ENCODE results near the gene ZNF761. TPM values are rescaled to one million over a fixed set of nuclear protein-coding genes. Genes with fewer than 3 reads are reported as not detected.
"Not testable (repeated sequence)": the region's sequence is repeated elsewhere in the genome, so short reads cannot be mapped to it uniquely, and the experiment has no call there.

The ZNF761 gene
- total RNA-seq = 12.1 and 12.2 TPM in 2 replicates

DNA sequence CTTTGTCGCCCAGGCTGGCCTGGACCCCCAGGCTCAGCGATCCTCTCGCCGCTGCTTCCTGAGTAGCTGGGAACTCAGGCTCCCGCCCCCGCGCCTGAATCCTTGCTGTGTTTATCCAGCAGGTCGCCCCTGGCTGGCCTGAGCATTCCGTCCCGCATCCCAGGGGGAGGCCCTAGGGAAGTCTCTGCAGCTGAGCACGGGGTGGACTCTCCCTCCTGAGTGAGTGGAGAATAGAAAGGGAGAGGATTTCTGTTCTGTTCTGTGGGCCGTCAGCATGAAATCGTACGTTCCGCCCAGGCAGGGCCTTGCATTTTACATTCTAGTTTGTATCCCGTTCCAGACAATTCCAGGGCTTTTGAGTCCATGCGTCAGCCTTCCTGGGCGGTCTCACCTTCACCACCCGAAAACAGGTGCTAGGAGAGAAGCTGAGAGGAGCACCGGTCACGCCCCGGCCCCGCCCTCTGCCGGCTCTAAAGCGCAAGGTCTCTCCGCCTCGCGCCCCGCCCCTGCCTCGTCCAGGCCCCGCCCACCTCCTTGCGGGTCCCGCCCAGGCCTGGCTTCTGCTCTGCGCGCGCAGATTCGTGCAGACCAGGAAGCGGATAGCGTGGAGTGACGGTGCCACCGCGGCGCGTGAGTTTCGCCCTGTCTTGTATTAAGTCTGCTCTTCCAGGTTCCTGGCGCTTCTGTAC lies at the start of gene ZNF761:
Gene ZNF761, plus strand, starts transcription at position 586 of the 689 bp plus-strand sequence. CDS start 15,285 bp downstream, outside the sequence.
- no peaks in the 10 kb centered on the region for H3K27me3 Mint-ChIP-seq (ENCODE audit: low read depth)
- DNase-seq (ENCODE audit: low spot score) = peak; percentile 96
- peaks cover 42% of the 10 kb centered on the region for H3K36me3 Mint-ChIP-seq (ENCODE audit: low read depth)
- peaks cover 14% of the 10 kb centered on the region for H3K4me1 Mint-ChIP-seq (ENCODE audit: low read depth)
- peak within 1 kb of the TSS; percentile 94 for H3K4me3 Mint-ChIP-seq (ENCODE audit: low read depth)
- peaks cover 19% of the 10 kb centered on the region for H3K9me3 Mint-ChIP-seq
- peak within 1 kb of the TSS; percentile 87 for H3K27ac Mint-ChIP-seq
- intact Hi-C loops (cut with micrococcal nuclease) = loop anchor here (1.0 to 5.0 kb wide), 5 partner anchors 34 to 469 kb away; partner anchors contain the start of genes ZNF765, ZNF813 and ZNF816

DNA sequence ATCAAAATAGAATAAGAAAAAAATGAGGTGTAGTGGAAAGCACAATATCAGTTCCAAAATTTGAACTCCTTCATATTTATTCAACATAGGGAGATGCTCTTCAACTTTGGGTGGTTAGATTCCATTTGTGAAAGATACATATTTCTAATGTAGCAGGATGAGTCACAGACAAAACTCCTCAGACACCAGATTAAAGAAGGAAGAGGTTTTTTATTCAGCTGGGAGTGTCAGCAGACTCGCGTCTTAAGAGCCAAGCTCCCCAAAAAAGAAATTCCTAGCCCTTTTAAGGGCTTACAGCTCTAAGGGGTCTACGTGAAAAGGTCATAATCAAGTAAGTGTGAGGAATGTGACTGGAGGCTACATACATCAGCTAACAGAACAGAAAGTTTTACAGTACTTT lies 43.6 kb upstream of the ZNF761 start:
- H3K27me3 Mint-ChIP-seq (ENCODE audit: low read depth) = no peaks in the 10 kb centered on the region
- peaks cover 74% of the 10 kb centered on the region for H3K9me3 Mint-ChIP-seq
- no peak for DNase-seq (ENCODE audit: low spot score)
- H3K27ac Mint-ChIP-seq = no peak overlapping the region
- H3K36me3 Mint-ChIP-seq (ENCODE audit: low read depth) = peaks cover 44% of the 10 kb centered on the region
- intact Hi-C loops (cut with micrococcal nuclease) = no loop called here
- no peak overlapping the region for H3K4me3 Mint-ChIP-seq (ENCODE audit: low read depth)
- no peaks in the 10 kb centered on the region for H3K4me1 Mint-ChIP-seq (ENCODE audit: low read depth)

DNA sequence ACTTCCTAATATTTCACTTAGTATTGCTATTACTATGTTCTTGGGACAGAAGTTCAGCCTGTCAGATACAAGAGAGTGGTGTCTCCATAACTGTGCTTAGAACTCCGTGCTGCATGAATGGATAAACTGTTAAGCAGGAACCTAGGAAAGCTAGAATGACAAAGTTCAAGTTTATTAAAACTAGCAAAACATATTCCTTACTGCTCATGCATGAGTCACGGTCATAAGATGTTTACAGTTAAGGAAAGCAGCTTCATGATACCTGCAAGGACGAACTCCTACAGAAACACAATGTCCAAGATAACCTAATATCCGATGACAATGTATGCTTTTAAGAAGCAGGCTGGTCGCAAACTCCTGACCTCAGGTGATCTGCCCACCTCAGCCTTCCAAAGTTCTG lies 42.9 kb upstream of the ZNF761 start:
- H3K27ac Mint-ChIP-seq = no peak overlapping the region
- H3K4me3 Mint-ChIP-seq (ENCODE audit: low read depth) = no peak overlapping the region
- no peaks in the 10 kb centered on the region for H3K27me3 Mint-ChIP-seq (ENCODE audit: low read depth)
- H3K4me1 Mint-ChIP-seq (ENCODE audit: low read depth) = peaks cover 2% of the 10 kb centered on the region
- peaks cover 74% of the 10 kb centered on the region for H3K9me3 Mint-ChIP-seq
- DNase-seq (ENCODE audit: low spot score) = no peak
- H3K36me3 Mint-ChIP-seq (ENCODE audit: low read depth) = peaks cover 40% of the 10 kb centered on the region
- intact Hi-C loops (cut with micrococcal nuclease) = no loop called here

DNA sequence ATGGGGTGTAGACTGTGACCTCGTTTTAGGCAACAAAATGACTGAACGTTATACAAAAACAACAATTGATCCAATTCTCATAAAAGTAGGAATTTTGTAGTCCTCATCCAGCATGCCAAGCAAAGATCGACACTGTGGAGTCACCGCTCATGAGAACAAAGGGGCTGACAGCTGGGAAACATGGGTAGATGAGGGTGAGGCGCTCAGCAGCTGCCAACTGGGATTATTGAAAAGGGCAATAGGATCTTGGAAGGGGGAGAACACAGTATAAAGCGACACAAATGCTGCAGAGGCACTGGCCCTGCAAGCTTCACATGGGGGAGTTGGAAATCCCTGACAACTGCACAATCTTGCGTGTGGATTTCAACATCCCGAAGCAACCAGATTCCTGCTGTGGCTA lies 42.2 kb upstream of the ZNF761 start:
- peaks cover 70% of the 10 kb centered on the region for H3K9me3 Mint-ChIP-seq
- DNase-seq (ENCODE audit: low spot score) = no peak
- no peak overlapping the region for H3K4me3 Mint-ChIP-seq (ENCODE audit: low read depth)
- intact Hi-C loops (cut with micrococcal nuclease) = no loop called here
- no peaks in the 10 kb centered on the region for H3K27me3 Mint-ChIP-seq (ENCODE audit: low read depth)
- H3K4me1 Mint-ChIP-seq (ENCODE audit: low read depth) = peaks cover 3% of the 10 kb centered on the region
- H3K36me3 Mint-ChIP-seq (ENCODE audit: low read depth) = peaks cover 39% of the 10 kb centered on the region
- no peak overlapping the region for H3K27ac Mint-ChIP-seq

DNA sequence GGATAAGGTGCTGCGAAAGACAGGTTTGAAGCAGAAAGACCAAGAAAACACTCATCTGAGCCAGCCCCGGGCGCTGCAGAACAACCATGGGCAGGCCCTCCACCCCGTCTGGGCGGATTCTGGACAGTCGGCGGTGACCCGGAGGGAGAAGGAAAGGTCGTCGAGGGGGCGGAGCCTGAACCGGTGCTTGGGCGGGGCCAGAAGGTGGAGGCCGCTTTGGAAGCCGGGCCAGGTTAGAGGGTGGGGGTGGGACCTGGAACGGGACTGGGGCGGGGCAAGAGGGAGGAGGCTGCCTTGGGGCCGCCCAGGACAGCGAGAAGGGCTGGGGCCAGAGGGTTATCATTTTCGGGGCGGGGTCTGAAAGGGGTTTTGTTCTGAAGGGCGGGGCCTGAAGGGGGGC lies 41.8 kb upstream of the ZNF761 start:
- no peaks in the 10 kb centered on the region for H3K27me3 Mint-ChIP-seq (ENCODE audit: low read depth)
- DNase-seq (ENCODE audit: low spot score) = no peak
- no peak overlapping the region for H3K4me3 Mint-ChIP-seq (ENCODE audit: low read depth)
- H3K9me3 Mint-ChIP-seq = peaks cover 66% of the 10 kb centered on the region
- H3K27ac Mint-ChIP-seq = no peak overlapping the region
- H3K4me1 Mint-ChIP-seq (ENCODE audit: low read depth) = peaks cover 6% of the 10 kb centered on the region
- intact Hi-C loops (cut with micrococcal nuclease) = loop anchor here (10.0 kb wide), 1 partner anchor 445 kb away; no protein-coding TSS in a partner anchor
- H3K36me3 Mint-ChIP-seq (ENCODE audit: low read depth) = peaks cover 38% of the 10 kb centered on the region

DNA sequence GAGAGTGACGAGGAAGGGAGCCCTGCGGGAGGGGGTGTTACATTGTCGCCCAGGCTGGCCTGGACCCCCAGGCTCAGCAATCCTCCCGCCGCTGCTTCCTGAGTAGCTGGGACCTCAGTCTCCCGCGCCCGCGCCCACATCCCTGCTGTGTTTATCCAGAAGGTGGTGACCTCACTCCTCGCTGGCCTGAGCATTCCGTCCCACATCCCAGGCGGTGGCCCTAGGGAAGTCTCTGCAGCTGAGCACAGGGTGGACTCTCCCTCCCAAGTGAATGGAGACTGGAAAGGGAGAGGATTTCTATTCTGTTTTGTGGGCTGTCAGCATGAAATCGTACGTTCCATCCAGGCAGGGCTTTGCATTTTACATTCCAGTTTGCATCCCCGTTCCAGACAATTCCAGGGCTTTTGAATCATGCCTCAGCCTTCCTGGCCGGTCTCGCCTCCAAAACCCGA lies 37.2 kb upstream of the ZNF761 start:
- H3K9me3 Mint-ChIP-seq = peaks cover 42% of the 10 kb centered on the region
- intact Hi-C loops (cut with micrococcal nuclease) = loop anchor here (2.0 to 10.0 kb wide), 2 partner anchors 62 to 450 kb away; partner anchors contain the start of gene ZNF845
- no peaks in the 10 kb centered on the region for H3K27me3 Mint-ChIP-seq (ENCODE audit: low read depth)
- peak overlapping the region; percentile 83 for H3K27ac Mint-ChIP-seq
- peaks cover 19% of the 10 kb centered on the region for H3K4me1 Mint-ChIP-seq (ENCODE audit: low read depth)
- DNase-seq (ENCODE audit: low spot score) = no peak
- H3K4me3 Mint-ChIP-seq (ENCODE audit: low read depth) = peak overlapping the region; percentile 98
- peaks cover 48% of the 10 kb centered on the region for H3K36me3 Mint-ChIP-seq (ENCODE audit: low read depth)

DNA sequence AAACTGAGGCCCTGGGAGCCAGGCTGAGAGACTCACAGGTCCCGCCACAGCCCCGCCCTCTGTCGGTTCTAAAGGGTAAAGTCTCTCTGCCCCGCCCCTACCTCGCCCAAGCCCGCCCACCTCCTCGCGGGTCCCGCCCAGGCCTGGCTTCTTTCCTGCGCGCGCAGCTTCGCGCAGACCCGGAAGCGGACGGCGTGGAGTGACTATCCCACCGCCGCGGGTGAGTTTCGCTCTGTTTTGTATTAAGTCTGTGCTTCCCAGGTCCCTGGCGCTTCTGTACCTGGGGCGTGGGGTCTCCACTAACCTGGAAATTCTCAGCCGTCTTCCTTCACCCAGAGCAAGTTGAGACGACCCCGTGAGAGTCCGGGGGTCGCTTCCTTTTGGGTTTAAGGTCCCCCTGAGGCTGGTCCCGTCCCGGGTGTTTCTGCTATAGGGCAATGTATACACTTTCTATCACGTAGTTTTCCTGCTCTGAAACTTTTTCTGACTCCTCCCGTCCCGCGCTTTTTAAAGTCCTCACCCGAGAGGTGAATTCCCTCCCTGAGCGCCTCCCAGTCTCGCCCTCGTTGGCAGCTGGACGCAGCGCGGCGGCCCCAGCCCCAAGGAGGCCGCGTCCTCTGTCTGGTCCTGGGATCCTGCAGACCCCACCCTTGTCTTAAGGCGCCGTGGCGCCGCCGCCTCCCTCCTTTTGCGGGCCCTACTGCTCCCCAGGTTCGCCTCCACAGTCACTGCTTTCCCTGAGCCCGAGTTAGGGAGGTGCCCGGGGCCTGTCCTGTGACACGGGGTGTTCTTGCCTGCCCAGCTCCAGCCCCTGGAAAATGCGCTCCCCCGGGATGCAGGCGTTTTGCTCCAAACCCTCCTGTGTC lies 36.6 kb upstream of the ZNF761 start, which contains the start of gene ZNF765:
Gene ZNF765, plus strand, starts transcription at position 176 of the 866 bp plus-strand sequence. CDS start 2,867 bp downstream, outside the sequence.
- DNase-seq (ENCODE audit: low spot score) = peak; percentile 91
- H3K9me3 Mint-ChIP-seq = peaks cover 41% of the 10 kb centered on the region
- no peaks in the 10 kb centered on the region for H3K27me3 Mint-ChIP-seq (ENCODE audit: low read depth)
- peak within 1 kb of the TSS; percentile 83 for H3K27ac Mint-ChIP-seq
- intact Hi-C loops (cut with micrococcal nuclease) = loop anchor here (1.0 to 10.0 kb wide), 4 partner anchors 30 to 450 kb away; partner anchors contain the start of genes ZNF525, ZNF761 and ZNF845
- H3K4me1 Mint-ChIP-seq (ENCODE audit: low read depth) = peaks cover 19% of the 10 kb centered on the region
- peaks cover 49% of the 10 kb centered on the region for H3K36me3 Mint-ChIP-seq (ENCODE audit: low read depth)
- H3K4me3 Mint-ChIP-seq (ENCODE audit: low read depth) = peak within 1 kb of the TSS; percentile 98

DNA sequence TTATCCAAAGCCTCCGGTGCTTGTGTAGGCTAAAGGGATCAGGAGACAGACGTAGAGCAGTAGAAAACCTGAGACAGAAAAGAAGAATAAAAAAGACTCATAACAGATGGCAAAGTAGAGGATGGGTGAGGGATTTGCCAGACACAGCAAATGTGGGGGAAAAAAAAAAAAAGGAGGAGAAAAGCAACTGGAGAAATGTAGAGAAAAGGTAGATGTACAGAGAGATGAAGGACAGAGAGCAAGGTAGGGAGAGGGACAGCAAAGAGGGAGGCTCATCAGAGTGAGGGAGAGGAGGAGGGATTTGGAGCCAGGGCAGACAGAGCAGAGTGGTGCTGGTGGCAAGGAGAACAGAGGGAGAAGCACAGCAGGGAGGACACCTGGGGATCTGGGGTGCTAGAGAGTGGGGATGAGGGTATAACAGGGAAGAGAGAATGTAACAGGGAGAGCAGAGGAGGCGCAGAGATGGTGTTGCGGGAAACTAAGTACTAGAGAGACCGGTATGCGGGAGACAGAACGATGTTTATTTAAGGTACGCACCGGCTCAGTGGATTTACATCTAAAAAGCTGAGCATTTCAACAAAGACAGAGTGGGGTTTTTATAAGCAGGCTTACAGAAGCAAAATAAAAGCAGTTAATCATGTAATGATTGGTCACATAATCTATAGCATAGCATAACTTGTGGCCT lies 35.8 kb upstream of the ZNF761 start:
- H3K27me3 Mint-ChIP-seq (ENCODE audit: low read depth); DNase-seq (ENCODE audit: low spot score): not testable (repeated sequence)
- Mint-ChIP-seq H3K27ac (peak overlapping the region; percentile 83), H3K9me3 (peaks cover 40% of the 10 kb centered on the region), H3K4me3 (ENCODE audit: low read depth) (peak overlapping the region; percentile 98), H3K36me3 (ENCODE audit: low read depth) (peaks cover 56% of the 10 kb centered on the region), H3K4me1 (ENCODE audit: low read depth) (peaks cover 19% of the 10 kb centered on the region)
- intact Hi-C loops (cut with micrococcal nuclease) = loop anchor here (1.0 to 10.0 kb wide), 4 partner anchors 31 to 451 kb away; partner anchors contain the start of genes ZNF525, ZNF761 and ZNF845

DNA sequence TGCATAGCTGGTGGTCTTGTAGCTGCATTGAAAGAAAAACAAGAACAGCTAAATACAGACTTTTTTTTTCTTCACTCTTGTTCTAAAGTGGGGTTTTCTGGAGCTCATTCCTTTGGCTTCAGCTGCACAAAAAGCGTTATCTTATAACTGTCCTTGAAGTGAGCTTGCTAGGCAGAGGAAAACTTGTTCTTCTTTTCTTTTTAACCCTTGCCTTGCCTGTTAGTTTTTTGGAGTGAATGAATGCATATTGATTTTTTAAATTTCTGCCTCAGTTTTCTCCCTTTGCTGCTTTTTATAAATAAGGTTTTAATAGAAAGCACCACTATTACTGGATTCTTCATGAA lies 35.3 kb upstream of the ZNF761 start:
- H3K4me3 Mint-ChIP-seq (ENCODE audit: low read depth) = peak overlapping the region; percentile 98

DNA sequence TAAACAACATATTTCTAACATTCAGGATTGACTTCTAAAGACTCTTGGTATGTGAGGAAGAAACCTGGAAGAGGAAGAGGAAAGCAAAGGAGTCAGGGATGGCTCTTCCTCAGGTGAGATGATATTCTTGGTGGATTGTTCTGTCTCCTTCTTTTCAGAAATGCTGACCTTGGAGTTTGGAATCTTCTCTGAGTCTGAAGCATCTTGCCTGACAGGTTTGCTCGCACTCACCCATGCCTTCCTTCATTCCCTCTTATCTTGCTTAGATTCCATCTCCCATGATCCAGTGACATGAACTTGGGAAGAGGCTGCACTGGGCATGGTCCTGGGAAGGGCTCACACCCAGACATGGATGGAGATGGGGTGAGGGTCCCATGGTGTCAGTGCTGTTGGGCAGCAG lies 33.9 kb upstream of the ZNF761 start:
- intact Hi-C loops (cut with micrococcal nuclease) = loop anchor here (5.0 to 10.0 kb wide), 2 partner anchors 34 to 453 kb away; partner anchors contain the start of gene ZNF761
- H3K9me3 Mint-ChIP-seq = peaks cover 37% of the 10 kb centered on the region
- H3K36me3 Mint-ChIP-seq (ENCODE audit: low read depth) = peaks cover 76% of the 10 kb centered on the region
- peaks cover 19% of the 10 kb centered on the region for H3K4me1 Mint-ChIP-seq (ENCODE audit: low read depth)
- H3K4me3 Mint-ChIP-seq (ENCODE audit: low read depth); DNase-seq (ENCODE audit: low spot score); H3K27me3 Mint-ChIP-seq (ENCODE audit: low read depth); H3K27ac Mint-ChIP-seq: not testable (repeated sequence)

More for the DNA sequence above, 35.3 kb upstream of the ZNF761 start:
- Mint-ChIP-seq H3K4me1 (ENCODE audit: low read depth) (peaks cover 19% of the 10 kb centered on the region), H3K27me3 (ENCODE audit: low read depth) (no peaks in the 10 kb centered on the region), H3K9me3 (peaks cover 39% of the 10 kb centered on the region), H3K36me3 (ENCODE audit: low read depth) (peaks cover 61% of the 10 kb centered on the region), H3K27ac (no peak overlapping the region)
- intact Hi-C loops (cut with micrococcal nuclease) = loop anchor here (5.0 to 10.0 kb wide), 2 partner anchors 36 to 452 kb away; partner anchors contain the start of gene ZNF761
- no peak for DNase-seq (ENCODE audit: low spot score)

DNA sequence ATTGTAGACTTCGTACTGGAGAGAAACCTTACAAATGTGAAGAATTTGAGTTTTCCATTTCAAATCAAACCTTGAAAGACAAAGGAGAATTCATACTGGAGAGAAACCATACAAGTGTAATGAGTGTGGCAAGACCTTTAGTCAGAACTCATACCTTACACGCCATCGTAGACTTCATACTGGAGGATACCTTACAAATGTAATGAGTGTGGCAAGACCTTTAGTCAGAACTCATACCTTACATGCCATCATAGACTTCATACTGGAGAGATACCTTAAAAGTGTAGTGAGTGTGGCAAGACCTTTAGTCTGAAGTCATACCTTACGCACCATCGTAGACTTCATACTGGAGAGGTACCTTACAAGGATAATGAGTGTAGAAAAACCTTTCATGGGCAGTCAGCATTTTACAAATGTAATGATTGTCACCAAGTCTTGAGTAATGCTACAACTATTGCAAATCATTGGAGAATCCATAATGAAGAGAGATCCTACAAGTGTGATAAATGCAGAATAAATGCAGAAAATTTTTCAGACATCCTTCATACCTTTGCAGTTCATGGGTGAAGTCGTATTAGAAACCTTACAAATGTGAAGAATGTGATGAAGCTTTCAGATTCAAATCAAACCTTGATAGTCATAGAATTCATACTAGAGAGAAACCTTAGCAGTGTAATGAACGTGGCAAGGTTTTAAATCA lies 22.1 kb upstream of the ZNF761 start:
- Mint-ChIP-seq H3K27me3 (ENCODE audit: low read depth) (no peaks in the 10 kb centered on the region), H3K9me3 (peaks cover 81% of the 10 kb centered on the region), H3K4me1 (ENCODE audit: low read depth) (no peaks in the 10 kb centered on the region), H3K4me3 (ENCODE audit: low read depth) (no peak overlapping the region), H3K36me3 (ENCODE audit: low read depth) (peaks cover 84% of the 10 kb centered on the region), H3K27ac (no peak overlapping the region)
- DNase-seq (ENCODE audit: low spot score) = no peak
- intact Hi-C loops (cut with micrococcal nuclease) = no loop called here

All from activated T-helper 2 cell treated with anti-CD3 and anti-CD28 coated beads, Interferon-gamma antibody, Interleukin-2, Interleukin-4, amounts not matched to agents 10 μg/mL and 5 μg/mL and 100 μg/mL, durations not matched to agents 14 hours and 24 hours and 36 hours (primary cell).